ENCODE measurements around the gene PHEX.

The PHEX gene

GRCh38 chrX:22041907-22042530, 9.9 kb downstream of the PHEX start:
- DNase-seq, result no peak

- no peak for DNase-seq
Measured at GRCh38 chrX:22043872-22044271, 11.7 kb downstream of the PHEX start.

- DNase-seq, result no peak
Measured at GRCh38 chrX:22047468-22047867, 15.3 kb downstream of the PHEX start.

- DNase-seq, result no peak
Measured at GRCh38 chrX:22053481-22053880, 21.4 kb downstream of the PHEX start.

- DNase-seq, result no peak
Measured at GRCh38 chrX:22056235-22056634, 24.1 kb downstream of the PHEX start.

- no peak for DNase-seq
Measured at GRCh38 chrX:22057667-22058066, 25.5 kb downstream of the PHEX start.

- no peak for DNase-seq
Measured at GRCh38 chrX:22059775-22060174, 27.6 kb downstream of the PHEX start.

GRCh38 chrX:22060415-22061280, 28.5 kb downstream of the PHEX start:
- DNase-seq, result no peak

- DNase-seq, result no peak
Measured at GRCh38 chrX:22063284-22063683, 31.2 kb downstream of the PHEX start.

- DNase-seq, result no peak
Measured at GRCh38 chrX:22069586-22069985, 37.5 kb downstream of the PHEX start.

GRCh38 chrX:22073928-22074327, 41.8 kb downstream of the PHEX start:
- DNase-seq, result no peak

GRCh38 chrX:22078117-22078516, 46.0 kb downstream of the PHEX start:
- no peak for DNase-seq

- peak in 3 of 4 experiments; percentile 0 to 3 (median 0) for DNase-seq
Measured at GRCh38 chrX:22081475-22082092, 49.5 kb downstream of the PHEX start.

GRCh38 chrX:22086003-22086402, 53.9 kb downstream of the PHEX start:
- no peak for DNase-seq

- DNase-seq, result no peak
Measured at GRCh38 chrX:22087011-22087557, 55.0 kb downstream of the PHEX start.

- DNase-seq, result no peak
Measured at GRCh38 chrX:22088326-22088725, 56.2 kb downstream of the PHEX start.

- no peak for DNase-seq
Measured at GRCh38 chrX:22090181-22090580, 58.1 kb downstream of the PHEX start.

GRCh38 chrX:22093550-22093949, 61.4 kb downstream of the PHEX start:
- DNase-seq, result no peak

GRCh38 chrX:22095286-22095685, 63.2 kb downstream of the PHEX start:
- no peak for DNase-seq

GRCh38 chrX:22095856-22096255, 63.7 kb downstream of the PHEX start:
- no peak for DNase-seq

- DNase-seq, result no peak
Measured at GRCh38 chrX:22097012-22097694, 65.0 kb downstream of the PHEX start.

GRCh38 chrX:22105231-22105630, 73.1 kb downstream of the PHEX start:
- DNase-seq, result no peak

- DNase-seq, result no peak
Measured at GRCh38 chrX:22105971-22106370, 73.8 kb downstream of the PHEX start.

All from activated CD4-positive, CD25-positive, alpha-beta regulatory T cell (primary cell).